ENCODE measurements around the gene RUNX2.
"Not testable (repeated sequence)": the region's sequence is repeated elsewhere in the genome, so short reads cannot be mapped to it uniquely, and the experiment has no call there.

Gene RUNX2

DNA sequence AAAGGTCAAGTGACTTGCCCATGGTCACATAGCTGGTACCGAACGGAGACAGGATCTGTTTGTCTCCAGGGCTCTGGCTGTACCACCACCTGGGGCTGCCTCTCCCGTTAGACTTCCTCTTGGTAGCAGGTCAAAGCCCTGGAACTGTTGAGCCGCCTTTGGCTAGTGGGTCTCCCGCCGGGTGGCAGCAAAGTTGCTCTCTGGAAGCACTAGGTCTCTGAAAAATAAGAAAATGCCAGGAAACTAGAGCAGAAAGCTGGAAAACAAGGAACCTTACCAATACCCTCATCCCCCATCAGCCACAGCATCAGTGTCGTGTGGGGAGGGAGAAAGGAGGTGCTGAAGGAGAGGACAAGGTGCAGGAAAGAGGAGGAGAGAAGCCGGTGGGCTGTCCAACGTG, 340.6 kb downstream of the RUNX2 start:
- DNase-seq (ENCODE audit: low read depth in 3 of 3): no peak

DNA sequence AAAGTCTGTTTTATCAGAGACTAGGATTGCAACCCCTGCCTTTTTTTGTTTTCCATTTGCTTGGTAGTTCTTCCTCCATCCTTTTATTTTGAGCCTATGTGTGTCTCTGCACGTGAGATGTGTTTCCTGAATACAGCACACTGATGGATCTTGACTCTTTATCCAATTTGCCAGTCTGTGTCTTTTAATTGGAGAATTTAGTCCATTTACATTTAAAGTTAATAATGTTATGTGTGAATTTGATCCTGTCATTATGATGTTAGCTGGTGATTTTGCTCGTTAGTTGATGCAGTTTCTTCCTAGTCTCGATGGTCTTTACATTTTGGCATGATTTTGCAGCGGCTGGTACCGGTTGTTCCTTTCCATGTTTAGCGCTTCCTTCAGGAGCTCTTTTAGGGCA, 345.0 kb downstream of the RUNX2 start:
- DNase-seq (ENCODE audit: low read depth in 3 of 3): not testable (repeated sequence)

DNA sequence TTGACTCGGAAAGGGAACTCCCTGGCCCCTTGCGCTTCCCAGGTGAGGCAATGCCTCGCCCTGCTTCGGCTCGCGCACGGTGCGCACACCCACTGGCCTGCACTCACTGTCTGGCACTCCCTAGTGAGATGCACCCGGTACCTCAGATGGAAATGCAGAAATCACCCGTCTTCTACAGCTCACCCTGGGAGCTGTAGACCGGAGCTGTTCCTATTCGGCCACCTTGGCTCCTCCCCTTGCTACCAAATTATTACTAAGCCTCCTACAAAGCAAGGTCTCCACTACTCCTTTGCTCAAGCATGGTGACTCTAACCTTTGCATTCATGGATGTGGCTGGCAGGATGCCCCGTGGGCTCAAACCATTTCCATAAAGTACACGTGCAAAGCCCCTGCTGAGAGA, 347.0 kb downstream of the RUNX2 start:
- DNase-seq (ENCODE audit: low read depth in 3 of 3): not testable (repeated sequence)

DNA sequence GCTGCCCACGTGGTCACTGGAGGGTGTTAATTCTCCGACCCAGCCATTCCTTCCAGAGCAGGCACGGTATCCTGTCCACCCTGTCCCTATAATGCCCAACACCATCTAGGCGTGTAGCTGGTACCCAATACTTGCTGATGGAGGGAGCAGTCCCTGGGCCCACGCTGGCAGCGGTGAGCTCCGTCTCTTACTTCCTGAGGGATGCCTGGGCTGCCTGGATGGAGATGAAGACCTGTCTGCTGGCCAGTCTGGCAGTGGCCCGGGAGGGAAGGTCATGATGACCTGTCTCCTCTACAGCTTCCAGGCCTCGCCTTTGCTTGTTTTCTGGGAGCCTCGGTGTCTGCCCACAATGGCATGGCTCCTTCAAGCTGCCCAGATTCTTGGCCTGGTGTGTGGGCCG, 347.5 kb downstream of the RUNX2 start:
- no peak for DNase-seq (ENCODE audit: low read depth in 3 of 3)

DNA sequence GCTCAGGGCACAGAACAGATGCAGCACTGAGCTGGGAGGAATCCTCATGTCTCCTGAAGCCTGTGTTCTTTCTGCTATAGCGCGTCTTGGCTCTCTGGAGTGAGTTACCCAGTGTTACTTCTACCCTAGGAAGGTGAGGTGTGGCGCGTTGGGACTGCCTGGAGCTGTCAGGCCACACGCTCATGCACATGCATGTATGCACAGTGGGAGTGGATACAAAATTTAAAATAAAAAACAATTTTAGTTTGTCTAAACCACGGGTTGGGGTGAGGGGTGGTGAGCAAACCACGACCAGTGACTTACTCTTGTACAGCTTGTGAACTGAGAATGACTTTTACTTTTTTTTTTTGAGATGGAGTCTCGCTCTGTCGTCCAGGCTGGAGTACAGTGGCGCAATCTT, 348.2 kb downstream of the RUNX2 start:
- no peak for DNase-seq (ENCODE audit: low read depth in 3 of 3)

DNA sequence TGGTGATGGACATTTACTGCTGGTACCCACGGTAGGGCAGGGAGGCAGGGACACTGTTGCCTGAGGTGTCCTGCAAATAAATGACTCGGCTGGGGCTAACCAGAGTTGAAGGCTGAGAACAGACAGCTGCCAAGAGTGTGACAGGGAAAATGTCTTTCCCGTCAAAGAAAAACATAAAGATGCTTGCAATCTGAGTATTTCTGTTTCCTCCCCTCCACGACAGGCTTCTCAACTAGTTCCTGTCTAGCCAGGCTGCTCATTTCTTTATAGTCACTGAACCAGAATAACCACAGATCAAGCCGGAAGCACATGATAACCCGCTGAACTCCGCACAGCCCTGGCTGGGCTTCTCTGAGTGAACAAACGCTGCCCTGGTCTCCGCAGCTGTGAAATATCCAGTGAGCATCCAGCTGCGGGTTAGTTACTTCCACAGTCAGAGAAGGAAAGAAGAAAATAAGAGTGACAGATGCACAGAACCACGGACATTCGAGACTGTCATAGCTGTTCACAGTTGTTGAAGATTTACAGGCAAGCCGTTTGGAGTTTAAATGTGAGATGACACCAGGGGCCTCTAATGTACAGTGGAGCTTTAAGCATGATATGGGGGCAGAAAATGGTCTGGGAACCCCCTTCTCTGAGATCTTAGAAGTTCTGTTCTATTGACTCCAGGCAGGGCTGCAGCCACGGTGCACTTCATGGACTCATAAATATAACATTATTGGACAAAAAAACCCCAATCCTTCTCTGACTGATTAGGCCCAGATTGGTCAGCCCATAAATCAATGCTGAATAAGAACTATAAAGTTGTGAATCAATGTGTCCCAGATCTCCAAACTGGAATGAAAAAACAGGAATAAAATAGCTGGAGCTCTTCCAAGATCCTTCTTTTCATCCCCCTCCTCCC, 349.5 kb downstream of the RUNX2 start:
- peak in 1 of 3 experiments; percentile 8 for DNase-seq (ENCODE audit: low read depth in 3 of 3)

DNA sequence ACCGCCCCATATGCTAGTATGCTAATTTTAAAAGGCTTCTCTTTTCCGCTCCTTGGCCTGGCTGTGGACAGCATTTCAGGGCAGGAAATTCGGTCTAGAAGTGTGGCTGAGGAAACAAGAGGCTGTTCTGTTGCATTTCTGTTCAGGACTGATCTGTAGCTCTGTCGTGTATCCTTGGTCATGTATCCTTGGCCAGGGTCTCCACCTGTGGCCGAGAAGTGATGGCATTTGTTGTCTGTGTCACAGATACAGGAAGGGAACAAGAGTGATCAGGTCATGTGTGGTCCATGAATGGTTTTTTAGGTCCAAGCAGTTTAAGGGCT, 350.1 kb downstream of the RUNX2 start:
- DNase-seq (ENCODE audit: low read depth in 3 of 3): no peak

DNA sequence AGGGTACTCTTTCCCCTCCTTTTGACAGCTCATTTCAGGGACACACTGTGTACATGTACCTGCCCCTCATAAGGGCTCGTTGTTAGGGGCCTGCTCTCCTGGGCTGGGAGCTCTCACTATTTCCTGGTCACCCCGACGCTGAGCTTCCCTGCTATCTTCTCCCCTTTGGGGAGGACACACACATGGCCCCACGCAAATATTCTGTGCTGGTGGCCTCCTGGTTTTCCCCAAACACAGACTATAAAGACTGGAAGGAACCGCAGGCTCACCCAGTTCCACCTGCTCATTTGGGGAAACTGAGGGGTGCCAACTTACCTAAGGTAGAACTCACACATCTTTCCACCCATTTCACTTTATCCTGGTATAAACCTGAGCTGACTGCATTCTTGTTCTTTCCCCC, 351.0 kb downstream of the RUNX2 start:
- no peak for DNase-seq (ENCODE audit: low read depth in 3 of 3)

DNA sequence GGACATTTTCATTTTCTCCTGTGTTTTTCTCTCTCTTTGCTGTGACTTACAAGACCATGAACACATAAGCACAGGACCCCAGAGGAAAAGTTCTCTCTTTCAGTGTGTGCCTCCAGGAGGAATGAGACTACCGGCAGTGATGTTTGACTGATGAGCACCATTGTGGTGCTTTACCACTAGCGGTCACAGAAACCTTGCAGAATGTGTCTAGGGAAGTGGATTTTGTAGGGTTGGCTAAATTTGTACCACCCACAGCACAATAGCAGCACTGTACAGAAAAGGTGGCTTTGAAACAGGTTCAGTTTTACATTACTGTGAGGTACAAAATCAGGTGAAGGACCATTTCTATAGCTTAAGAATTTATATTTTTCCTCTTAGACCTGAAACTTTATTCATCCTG, 351.5 kb downstream of the RUNX2 start:
- DNase-seq (ENCODE audit: low read depth in 3 of 3): no peak

DNA sequence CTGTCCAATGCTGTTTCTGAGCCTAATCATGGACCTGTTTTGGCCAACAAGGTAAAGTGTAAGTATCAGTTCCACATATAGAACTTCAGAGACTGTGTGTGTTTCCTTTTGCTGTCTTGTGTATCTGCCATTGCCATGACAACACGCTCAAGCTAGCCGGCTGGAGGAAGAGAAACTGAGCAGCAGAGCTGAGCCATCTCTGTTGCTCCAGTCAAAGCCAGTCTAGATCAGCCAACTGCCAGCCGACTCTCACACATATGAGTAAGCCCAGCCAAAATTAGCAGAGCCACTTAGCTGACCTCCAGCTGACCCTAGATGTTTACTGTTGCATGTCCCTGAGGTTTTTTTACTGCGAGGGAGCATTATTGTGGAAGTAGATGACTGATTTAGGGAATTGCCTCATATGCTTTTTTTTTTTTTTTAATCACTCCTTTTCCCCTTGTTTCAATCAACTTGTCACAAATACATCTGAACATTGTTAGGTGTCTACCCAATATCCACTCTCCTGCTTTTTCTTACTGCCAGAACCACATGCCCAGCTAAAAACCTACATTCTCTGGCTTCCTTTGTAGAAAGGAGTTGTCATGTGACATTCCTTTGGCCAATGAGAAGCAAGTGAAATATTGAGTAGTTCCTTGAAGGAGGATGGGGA, 353.9 kb downstream of the RUNX2 start:
- DNase-seq (ENCODE audit: low read depth in 3 of 3): no peak

DNA sequence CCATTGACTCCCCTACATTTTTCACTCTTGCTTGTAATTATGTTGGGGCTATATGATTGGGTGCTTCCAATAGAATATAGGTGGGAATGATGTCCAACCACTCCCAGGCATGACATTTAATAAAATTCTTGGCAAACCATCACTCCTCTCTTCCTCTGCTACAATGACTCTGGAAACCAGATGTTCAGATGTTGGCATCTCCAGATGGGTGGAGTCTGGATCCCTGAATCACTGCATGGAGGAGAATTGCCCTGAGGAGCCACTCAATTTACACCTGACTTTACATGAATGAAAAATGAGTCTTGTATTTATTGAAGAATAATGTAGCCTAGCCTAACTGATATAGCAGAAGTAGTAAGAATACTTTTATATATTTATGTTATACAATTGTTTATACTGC, 356.3 kb downstream of the RUNX2 start:
- DNase-seq (ENCODE audit: low read depth in 3 of 3): no peak

DNA sequence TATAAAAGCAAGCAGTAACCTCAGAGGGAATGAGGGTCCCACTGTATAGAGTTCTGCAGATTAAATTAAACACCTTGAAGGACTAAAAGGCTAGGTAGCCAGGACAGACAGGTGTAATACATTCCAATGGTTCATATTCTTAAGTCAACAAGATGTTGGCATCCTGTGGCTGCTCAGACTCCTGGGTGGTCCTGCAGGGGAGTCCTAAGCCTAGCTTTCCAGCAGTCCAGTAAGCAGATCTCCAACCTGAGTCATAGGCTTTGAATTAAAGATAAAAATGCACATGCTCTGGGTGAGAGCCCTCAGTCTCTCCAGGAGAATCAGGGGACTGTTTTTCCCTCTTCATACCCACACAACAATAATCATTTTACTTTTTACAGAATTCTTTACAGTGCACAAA, 356.9 kb downstream of the RUNX2 start:
- no peak for DNase-seq (ENCODE audit: low read depth in 3 of 3)

DNA sequence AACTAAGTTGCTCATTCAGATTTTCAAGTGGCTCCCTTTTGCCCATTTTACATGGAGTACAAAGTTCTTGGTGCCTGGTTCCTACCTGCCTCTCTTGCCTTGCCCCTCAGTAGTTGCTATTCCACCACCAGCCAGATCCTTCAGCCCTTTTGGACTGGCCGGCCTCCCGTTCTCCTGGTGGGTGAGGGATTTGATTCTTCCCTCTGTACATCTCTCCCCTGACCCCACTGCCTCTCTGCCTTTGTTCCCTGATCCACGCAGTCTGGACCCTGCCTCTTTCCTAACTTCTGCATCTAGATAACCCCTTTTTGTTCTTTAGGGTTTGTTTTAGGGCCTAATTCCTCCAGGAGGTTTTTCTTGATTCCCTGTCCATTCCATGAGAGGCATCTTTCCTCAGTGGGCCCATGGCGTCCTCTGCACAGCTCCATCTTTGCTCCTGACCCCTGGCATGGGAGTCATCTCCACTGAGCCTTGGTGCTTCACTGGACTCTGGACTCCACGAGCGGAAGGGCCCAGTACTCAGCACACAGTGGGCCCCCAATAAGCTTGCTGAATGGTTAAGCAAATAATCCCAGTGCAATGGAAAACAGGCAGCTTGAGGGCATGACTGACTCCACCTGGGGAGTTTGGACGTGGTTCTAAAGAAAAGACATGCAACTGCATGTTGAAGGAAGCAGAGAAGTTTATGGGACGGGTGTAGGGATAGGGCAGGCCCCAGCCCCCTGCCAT, 358.9 kb downstream of the RUNX2 start:
- no peak for DNase-seq (ENCODE audit: low read depth in 3 of 3)

DNA sequence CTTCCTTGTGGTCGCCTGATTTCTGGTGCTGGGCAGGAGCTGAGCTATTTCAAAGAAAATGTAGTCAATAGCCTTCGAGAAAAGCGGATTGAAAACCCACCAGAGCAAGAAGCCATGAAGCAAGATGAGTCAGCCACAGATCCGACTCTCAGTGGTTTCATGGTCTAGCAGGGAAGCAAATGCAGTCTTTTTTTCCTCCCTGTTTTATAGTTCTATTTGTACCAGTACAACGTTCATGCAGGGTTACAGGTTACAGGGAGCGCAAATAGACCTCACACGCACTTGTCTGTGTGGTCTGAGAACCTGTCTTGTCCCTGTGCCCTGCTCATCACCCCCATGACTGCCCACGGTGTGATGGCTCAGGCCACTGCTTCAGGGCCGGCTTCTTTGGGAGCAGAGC, 359.4 kb downstream of the RUNX2 start:
- no peak for DNase-seq (ENCODE audit: low read depth in 3 of 3)

DNA sequence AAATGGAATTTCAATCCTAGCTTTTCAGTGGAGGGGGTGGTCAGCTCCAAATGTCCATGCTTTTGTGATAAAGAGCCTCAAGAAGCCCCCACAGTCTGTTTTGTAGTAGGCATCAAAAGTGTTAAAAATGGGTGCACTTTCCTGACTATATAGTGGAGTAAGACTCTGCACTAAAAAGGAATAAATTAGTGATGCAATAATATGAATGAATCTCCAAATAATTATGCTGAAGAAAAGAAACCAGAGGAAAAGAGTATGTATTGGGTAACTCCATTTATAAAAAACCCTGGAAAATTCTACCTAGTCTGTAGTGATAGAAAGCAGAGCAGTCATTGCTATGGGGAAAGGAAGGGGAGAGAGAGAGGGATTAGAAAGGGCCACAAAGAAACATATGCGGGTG, 360.1 kb downstream of the RUNX2 start:
- DNase-seq (ENCODE audit: low read depth in 3 of 3): no peak

DNA sequence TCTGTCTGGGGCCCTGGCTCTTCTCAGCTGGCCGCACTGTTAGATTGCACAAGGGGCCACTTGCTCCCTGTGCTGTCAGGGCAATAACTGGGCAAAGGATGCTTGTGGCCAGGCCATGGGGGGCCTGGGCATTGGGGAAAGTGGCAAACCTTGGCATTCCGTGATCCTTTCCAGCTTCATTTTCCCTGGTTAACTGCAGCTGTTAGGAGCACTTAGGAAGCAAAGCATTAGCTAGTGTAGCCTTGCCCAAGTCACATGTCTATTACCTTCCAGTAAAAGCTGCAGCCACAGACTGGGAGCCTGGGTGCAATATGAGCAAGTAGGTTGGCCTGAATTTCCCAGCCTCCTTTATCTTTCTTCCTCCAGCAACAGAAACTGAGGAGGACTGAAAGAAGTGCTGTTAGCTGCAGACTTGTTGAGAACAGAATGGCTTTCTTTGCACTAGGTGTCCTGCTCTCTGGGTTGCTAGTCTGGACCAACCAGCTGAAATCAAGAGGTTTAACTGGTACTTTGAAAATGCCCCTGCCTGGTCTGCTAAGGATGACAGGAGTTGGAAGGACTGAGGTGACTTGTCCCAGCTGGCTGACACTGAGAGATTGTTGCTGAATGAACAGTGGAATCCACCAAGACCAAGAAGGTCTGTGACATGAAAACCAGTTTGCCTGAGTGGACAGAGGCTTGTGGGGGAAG, 361.9 kb downstream of the RUNX2 start:
- DNase-seq (ENCODE audit: low read depth in 3 of 3): no peak

DNA sequence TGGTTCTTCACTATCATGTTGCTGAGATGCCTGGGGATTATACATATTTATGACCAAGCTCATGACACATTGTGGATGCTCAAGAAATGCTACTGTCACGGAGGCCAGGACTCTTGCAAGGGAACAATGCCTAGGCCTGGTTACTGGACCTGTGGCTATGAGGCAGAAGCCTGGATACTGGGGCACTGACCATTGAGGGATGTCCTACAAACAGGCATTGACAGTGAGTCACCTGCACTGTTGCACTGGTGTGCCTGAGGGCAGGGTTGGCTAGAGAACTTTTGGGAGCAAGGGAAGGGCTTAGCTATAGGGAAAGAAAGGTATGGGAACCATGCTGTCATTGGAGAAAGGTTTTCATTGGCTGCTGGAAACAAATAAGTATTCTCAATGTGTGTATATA, 362.7 kb downstream of the RUNX2 start:
- no peak for DNase-seq (ENCODE audit: low read depth in 3 of 3)

DNA sequence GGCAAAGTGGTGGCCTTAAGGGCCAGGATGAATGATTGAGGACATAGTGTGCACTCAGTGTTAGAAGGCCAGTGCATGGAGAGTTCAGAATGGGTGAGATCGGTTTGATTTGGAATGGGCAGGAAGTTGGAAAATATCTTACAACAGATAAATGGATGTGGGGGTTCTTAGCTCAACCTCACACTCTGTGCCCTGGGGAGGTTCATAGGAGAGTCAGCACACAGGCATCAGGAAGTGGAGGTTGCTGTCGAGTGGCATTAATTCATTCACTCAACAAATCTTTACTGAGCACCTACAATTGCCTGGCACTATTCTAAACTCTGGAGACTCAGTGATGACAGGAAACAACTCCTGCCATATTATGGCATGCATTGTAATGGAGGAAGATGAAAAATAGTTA, 363.3 kb downstream of the RUNX2 start:
- DNase-seq (ENCODE audit: low read depth in 3 of 3): no peak

DNA sequence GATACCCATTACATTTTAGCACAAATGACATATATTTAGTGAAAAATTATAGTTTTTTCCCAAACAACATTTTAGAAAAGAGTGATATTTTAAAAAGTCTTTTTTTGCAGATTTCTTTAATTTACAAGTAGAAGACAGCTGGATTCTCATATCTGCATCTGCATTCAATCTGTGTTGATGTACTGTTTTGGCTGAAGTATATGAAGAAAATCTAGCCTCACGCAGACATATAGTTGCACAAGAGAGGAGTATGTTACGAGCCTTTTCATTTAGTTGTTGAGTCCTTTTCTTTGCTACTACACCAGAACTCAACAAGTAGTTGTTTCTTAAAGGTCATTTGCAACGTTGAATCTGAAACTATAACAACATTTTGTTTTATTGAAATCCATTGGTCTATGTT, 363.9 kb downstream of the RUNX2 start:
- DNase-seq (ENCODE audit: low read depth in 3 of 3): no peak

DNA sequence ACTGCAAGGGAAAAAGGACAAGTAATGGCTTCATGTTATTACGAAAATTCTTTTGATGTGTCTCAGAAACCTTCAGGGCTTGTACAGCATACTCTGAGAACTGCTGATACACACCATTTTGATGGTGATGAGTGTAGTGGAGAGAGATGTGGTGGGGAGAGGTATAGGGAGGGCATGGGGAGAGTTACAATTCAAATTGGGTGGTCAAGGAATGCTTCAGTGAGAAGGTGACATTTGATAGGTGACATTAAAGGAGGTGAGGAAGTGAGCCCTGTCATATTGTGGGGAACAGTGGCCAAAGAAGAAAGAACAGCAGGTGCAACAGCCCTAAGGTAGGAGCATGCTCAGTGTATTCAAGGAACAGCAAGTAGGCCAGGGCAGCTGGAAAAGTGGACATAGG, 368.6 kb downstream of the RUNX2 start:
- no peak for DNase-seq (ENCODE audit: low read depth in 3 of 3)

DNA sequence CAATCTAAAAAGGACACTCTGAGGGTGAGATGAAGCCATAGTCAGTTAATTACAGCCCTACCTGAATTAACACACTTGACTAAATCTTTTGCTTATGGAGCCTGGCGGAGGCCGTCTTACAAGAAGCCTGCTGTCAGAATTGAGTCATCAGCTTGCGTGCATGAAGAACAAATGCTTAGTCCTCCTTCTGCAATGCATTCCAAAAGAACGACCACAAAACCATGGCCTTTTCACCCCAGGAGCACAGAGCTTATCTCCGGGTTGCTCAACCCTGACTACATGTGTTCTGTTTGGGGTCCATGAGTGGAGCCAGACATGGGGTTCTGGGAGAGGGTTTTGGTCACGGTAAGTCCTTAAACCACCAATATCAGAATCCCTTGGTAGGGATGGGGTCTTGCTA, 369.5 kb downstream of the RUNX2 start:
- DNase-seq (ENCODE audit: low read depth in 3 of 3): no peak

DNA sequence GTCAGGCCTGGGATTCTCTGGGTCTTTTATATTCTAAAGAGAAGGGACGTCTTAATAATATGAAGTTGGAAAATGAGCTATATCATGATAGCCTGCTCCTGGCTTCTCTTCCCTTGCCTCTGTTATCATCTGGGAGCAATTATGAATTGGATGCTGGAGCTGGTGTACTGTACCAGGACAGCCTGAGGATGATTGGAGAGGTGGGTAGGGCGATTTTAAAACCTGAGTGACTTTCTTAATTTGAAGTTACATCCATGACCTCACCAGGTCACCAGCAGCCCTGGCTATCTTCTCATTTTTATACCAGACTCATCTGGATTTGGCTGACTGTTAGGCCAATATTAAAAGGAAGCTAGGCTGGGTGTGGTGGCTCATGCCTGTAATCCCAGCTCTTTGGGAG, 369.9 kb downstream of the RUNX2 start:
- no peak for DNase-seq (ENCODE audit: low read depth in 3 of 3)

Measured in stimulated activated CD4-positive, alpha-beta T cell treated with anti-CD3 and anti-CD28 coated beads, TNF-alpha, amount 100 ng/mL, for 4 hours (primary cell).